Mesenchymal stem cell (in vitro differentiated cells and primary cell): ENCODE results near the gene IL12RB1.
A peak's percentile ranks its signal among the peaks of the same experiment; 100 is the strongest.

Source experiments
- DNase-seq: peaks from one replicate; pipeline ENCODE4 v3.0.0-alpha.2; 2013
- H2AFZ ChIP-seq: one replicate; pipeline ENCODE4 v1.6.1; 2013; ENCODE audit warnings: low read depth, mild to moderate bottlenecking, control low read depth, inconsistent platforms, low read length, moderate library complexity
- H2AK5ac ChIP-seq: 2 replicates; pipeline ENCODE4 v1.6.1; 2013; ENCODE audit warnings: low read length, moderate library complexity, mild to moderate bottlenecking, inconsistent platforms; ENCODE audit not compliant: severe bottlenecking
- H2BK120ac ChIP-seq: one replicate; pipeline ENCODE4 v1.6.1; 2013; ENCODE audit warnings: low read depth, mild to moderate bottlenecking, inconsistent platforms, low read length, moderate library complexity
- H2BK12ac ChIP-seq, 2 experiments: one replicate each; pipeline ENCODE4 v1.6.1; 2013; ENCODE audit warnings: inconsistent platforms in 2 of 2, low read length in 2 of 2, mild to moderate bottlenecking in 2 of 2, moderate library complexity in 2 of 2, control low read depth in 1 of 2
- H2BK15ac ChIP-seq: one replicate; pipeline ENCODE4 v1.6.1; 2013; ENCODE audit warnings: mild to moderate bottlenecking, low read depth, inconsistent platforms; ENCODE audit not compliant: poor library complexity, severe bottlenecking
- H2BK5ac ChIP-seq: 2 replicates; pipeline ENCODE4 v1.6.1; 2013; ENCODE audit warnings: low read depth, mild to moderate bottlenecking, low read length, control low read depth, inconsistent platforms; ENCODE audit not compliant: poor library complexity, severe bottlenecking
- H3K14ac ChIP-seq, 2 experiments: one replicate each; pipeline ENCODE4 v1.6.1; 2013; ENCODE audit warnings: inconsistent platforms in 2 of 2, low read length in 2 of 2, control low read depth in 1 of 2, mild to moderate bottlenecking in 1 of 2, moderate library complexity in 1 of 2
- H3K18ac ChIP-seq, 2 experiments: one replicate each; pipeline ENCODE4 v1.6.1; 2013; ENCODE audit warnings: inconsistent platforms in 2 of 2, low read length in 2 of 2, control low read depth in 1 of 2, low read depth in 1 of 2, mild to moderate bottlenecking in 1 of 2
- H3K23ac ChIP-seq, 2 experiments: one replicate each; pipeline ENCODE4 v1.6.1; 2013; ENCODE audit warnings: inconsistent platforms in 2 of 2, low read length in 2 of 2, mild to moderate bottlenecking in 2 of 2, moderate library complexity in 2 of 2, control low read depth in 1 of 2
- H3K27ac ChIP-seq: 2 replicates; pipeline ENCODE4 v1.5.1; 2013; ENCODE audit warnings: mild to moderate bottlenecking, moderate library complexity, low read length, control low read depth, inconsistent platforms; ENCODE audit not compliant: poor library complexity, severe bottlenecking
- H3K27me3 ChIP-seq, 2 experiments: 2 replicates each; pipeline versions ENCODE4 v1.6.1 to v1.7.0; 2013; ENCODE audit warnings: low read length in 2 of 2, mild to moderate bottlenecking in 2 of 2, moderate library complexity in 2 of 2, control low read depth in 1 of 2, inconsistent platforms in 1 of 2; ENCODE audit not compliant: control insufficient read depth in 1 of 2, insufficient read depth in 1 of 2
- H3K36me3 ChIP-seq, 2 experiments: 2 replicates each; pipeline versions ENCODE4 v1.6.1 to v1.7.0; 2013; ENCODE audit warnings: low read length in 2 of 2, control low read depth in 1 of 2, inconsistent platforms in 1 of 2, low read depth in 1 of 2, mild to moderate bottlenecking in 1 of 2; ENCODE audit not compliant: insufficient read depth in 2 of 2, control insufficient read depth in 1 of 2
- H3K4ac ChIP-seq, 2 experiments: one replicate each; pipeline ENCODE4 v1.6.1; 2013; ENCODE audit warnings: inconsistent platforms in 2 of 2, low read length in 2 of 2, mild to moderate bottlenecking in 2 of 2, moderate library complexity in 2 of 2, control low read depth in 1 of 2, low read depth in 1 of 2
- H3K4me1 ChIP-seq: 2 replicates; pipeline ENCODE4 v1.6.1; 2013; ENCODE audit warnings: low read depth, low read length, control low read depth; ENCODE audit not compliant: control insufficient read depth, insufficient read depth
- H3K4me2 ChIP-seq: 2 replicates; pipeline ENCODE4 v1.6.1; 2013; ENCODE audit warnings: low read length, mild to moderate bottlenecking, inconsistent platforms; ENCODE audit not compliant: poor library complexity, severe bottlenecking
- H3K4me3 ChIP-seq, 2 experiments: 2 replicates each; pipeline versions ENCODE4 v1.5.1 to v1.7.0; 2013; ENCODE audit warnings: low read length in 2 of 2, mild to moderate bottlenecking in 2 of 2, control low read depth in 1 of 2, low read depth in 1 of 2; ENCODE audit not compliant: insufficient read depth in 1 of 2
- H3K79me1 ChIP-seq: replicated peaks from 2 replicates; pipeline ENCODE4 v1.6.1; 2013; ENCODE audit warnings: mild to moderate bottlenecking, control low read depth, low read length, inconsistent platforms; ENCODE audit not compliant: poor library complexity, severe bottlenecking
- H3K9ac ChIP-seq: 2 replicates; pipeline ENCODE4 v1.7.0; 2013; ENCODE audit warnings: mild to moderate bottlenecking, low read length, moderate library complexity
- H3K9me3 ChIP-seq: 2 replicates; pipeline ENCODE4 v1.7.0; 2013; ENCODE audit warnings: mild to moderate bottlenecking, low read length; ENCODE audit not compliant: control insufficient read depth
- H4K8ac ChIP-seq: one replicate; pipeline ENCODE4 v1.6.1; 2013; ENCODE audit warnings: inconsistent platforms, mild to moderate bottlenecking, low read length, moderate library complexity
- H4K91ac ChIP-seq: one replicate; pipeline ENCODE4 v1.6.1; 2013; ENCODE audit warnings: mild to moderate bottlenecking, low read length, inconsistent platforms
- WGBS: methylation state at CpG from one replicate; pipeline ENCODE4 v1.1.7; 2013; ENCODE audit warnings: mixed read lengths; 5-methylcytosine and 5-hydroxymethylcytosine counted together

Gene IL12RB1

GRCh38 chr19:18120127-18120526 is 33.4 kb upstream of the IL12RB1 start:
- H3K23ac ChIP-seq, result no peak overlapping the region
- H3K27ac ChIP-seq, result no peak overlapping the region
- no peak overlapping the region for H3K4me3 ChIP-seq
- no peak overlapping the region for H2BK120ac ChIP-seq
- no peak overlapping the region for H2BK15ac ChIP-seq
- no peaks in the 10 kb centered on the region for H3K27me3 ChIP-seq
- no peak overlapping the region for H4K91ac ChIP-seq
- H3K9me3 ChIP-seq, result no peaks in the 10 kb centered on the region
- no peak for DNase-seq
- no peak overlapping the region for H3K18ac ChIP-seq
- no peak overlapping the region for H3K4ac ChIP-seq
- no peak overlapping the region for H3K14ac ChIP-seq
- WGBS, result 70% methylated on average over 1 of the region's 1 CpG
- H3K36me3 ChIP-seq, result peaks cover 16 to 52% of the 10 kb centered on the region in 2 experiments
- H3K4me1 ChIP-seq, result peaks cover 12% of the 10 kb centered on the region
- H3K9ac ChIP-seq, result no peak overlapping the region
- no peak overlapping the region for H4K8ac ChIP-seq
- no peak overlapping the region for H2AFZ ChIP-seq
- peaks cover 22% of the 10 kb centered on the region for H3K79me1 ChIP-seq
- no peak overlapping the region for H2BK5ac ChIP-seq
- no peak overlapping the region for H3K4me2 ChIP-seq
- no peak overlapping the region for H2BK12ac ChIP-seq
- no peak overlapping the region for H2AK5ac ChIP-seq

GRCh38 chr19:18119717-18120105 is 33.0 kb upstream of the IL12RB1 start:
- no peaks in the 10 kb centered on the region for H3K27me3 ChIP-seq
- no peak overlapping the region for H3K4me2 ChIP-seq
- peaks cover 22% of the 10 kb centered on the region for H3K79me1 ChIP-seq
- H2BK15ac ChIP-seq, result no peak overlapping the region
- H3K4me3 ChIP-seq, result no peak overlapping the region
- peaks cover 16 to 50% of the 10 kb centered on the region in 2 experiments for H3K36me3 ChIP-seq
- no peak overlapping the region for H4K8ac ChIP-seq
- no peak overlapping the region for H3K14ac ChIP-seq
- no peak overlapping the region for H3K27ac ChIP-seq
- no peak overlapping the region for H4K91ac ChIP-seq
- H3K9ac ChIP-seq, result no peak overlapping the region
- H3K4me1 ChIP-seq, result peaks cover 12% of the 10 kb centered on the region
- no peak overlapping the region for H3K18ac ChIP-seq
- 90% methylated on average over 14 of the region's 14 CpGs for WGBS
- DNase-seq, result no peak
- no peak overlapping the region for H2BK5ac ChIP-seq
- H2AK5ac ChIP-seq, result no peak overlapping the region
- no peak overlapping the region for H2BK120ac ChIP-seq
- H3K4ac ChIP-seq, result no peak overlapping the region
- H3K9me3 ChIP-seq, result no peaks in the 10 kb centered on the region
- H3K23ac ChIP-seq, result no peak overlapping the region
- no peak overlapping the region for H2AFZ ChIP-seq
- H2BK12ac ChIP-seq, result no peak overlapping the region

- Histone ChIP-seq H3K18ac (no peak overlapping the region), H3K14ac (no peak overlapping the region), H3K79me1 (peaks cover 22% of the 10 kb centered on the region), H2BK120ac (no peak overlapping the region), H3K4ac (no peak overlapping the region), H3K27ac (no peak overlapping the region), H3K4me2 (no peak overlapping the region), H4K8ac (no peak overlapping the region), H2AK5ac (no peak overlapping the region), H3K23ac (no peak overlapping the region), H2BK12ac (no peak overlapping the region), H2AFZ (no peak overlapping the region), H3K4me3 (peak overlapping the region in 1 of 2 experiments; percentile 87), H2BK5ac (no peak overlapping the region), H2BK15ac (no peak overlapping the region), H3K4me1 (peaks cover 12% of the 10 kb centered on the region), H3K27me3 (no peaks in the 10 kb centered on the region), H3K9me3 (no peaks in the 10 kb centered on the region), H4K91ac (no peak overlapping the region), H3K36me3 (peaks cover 12 to 49% of the 10 kb centered on the region in 2 experiments), H3K9ac (peak overlapping the region; percentile 87)
- 84% methylated on average over 13 of the region's 13 CpGs for WGBS
- DNase-seq, result no peak
Observed at GRCh38 chr19:18119013-18119716, 32.4 kb upstream of the IL12RB1 start.

- Histone ChIP-seq H4K91ac (peak overlapping the region; percentile 22), H3K4me2 (peak overlapping the region; percentile 98), H3K9ac (peak overlapping the region; percentile 87), H3K4ac (peak overlapping the region in 1 of 2 experiments; percentile 42), H3K23ac (peak overlapping the region in 1 of 2 experiments; percentile 90), H3K18ac (peak overlapping the region; percentile 55 to 82), H3K27ac (no peak overlapping the region), H3K79me1 (peaks cover 22% of the 10 kb centered on the region), H3K4me3 (peak overlapping the region; percentile 81 to 87), H2BK12ac (peak overlapping the region in 1 of 2 experiments; percentile 56), H3K27me3 (no peaks in the 10 kb centered on the region), H3K9me3 (no peaks in the 10 kb centered on the region), H3K14ac (peak overlapping the region in 1 of 2 experiments; percentile 97), H2BK15ac (no peak overlapping the region), H3K36me3 (peaks cover 11 to 46% of the 10 kb centered on the region in 2 experiments), H4K8ac (peak overlapping the region; percentile 78), H2BK5ac (no peak overlapping the region), H2BK120ac (peak overlapping the region; percentile 58), H2AK5ac (peak overlapping the region; percentile 21), H3K4me1 (peaks cover 12% of the 10 kb centered on the region), H2AFZ (peak overlapping the region; percentile 77)
- 47% methylated on average over 14 of the region's 14 CpGs for WGBS
- DNase-seq, result no peak
Observed at GRCh38 chr19:18118420-18119012, 31.8 kb upstream of the IL12RB1 start.
